ENCODE data around the gene B3GNT2.

DNA sequence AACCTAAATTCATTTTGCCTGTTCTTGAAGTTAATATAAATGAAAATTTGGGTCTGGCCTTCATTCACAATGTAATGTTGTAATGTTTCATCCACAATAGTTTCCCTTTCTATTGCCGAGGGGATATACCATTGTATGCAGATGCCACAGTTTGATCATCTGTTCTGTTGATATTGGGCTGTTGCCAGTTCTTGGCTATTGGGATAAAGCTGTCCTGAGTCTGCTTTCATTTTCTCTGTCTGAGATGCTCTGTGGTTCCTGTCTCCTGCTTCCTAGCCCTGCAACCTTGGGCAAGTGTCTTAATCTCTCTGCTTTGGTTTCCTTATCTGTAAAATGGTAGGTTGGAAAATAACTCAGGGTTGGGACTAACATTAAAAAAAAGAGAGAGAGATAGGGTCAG is 25.2 kb downstream of the B3GNT2 start:
- TF ChIP-seq, protein P1, sequence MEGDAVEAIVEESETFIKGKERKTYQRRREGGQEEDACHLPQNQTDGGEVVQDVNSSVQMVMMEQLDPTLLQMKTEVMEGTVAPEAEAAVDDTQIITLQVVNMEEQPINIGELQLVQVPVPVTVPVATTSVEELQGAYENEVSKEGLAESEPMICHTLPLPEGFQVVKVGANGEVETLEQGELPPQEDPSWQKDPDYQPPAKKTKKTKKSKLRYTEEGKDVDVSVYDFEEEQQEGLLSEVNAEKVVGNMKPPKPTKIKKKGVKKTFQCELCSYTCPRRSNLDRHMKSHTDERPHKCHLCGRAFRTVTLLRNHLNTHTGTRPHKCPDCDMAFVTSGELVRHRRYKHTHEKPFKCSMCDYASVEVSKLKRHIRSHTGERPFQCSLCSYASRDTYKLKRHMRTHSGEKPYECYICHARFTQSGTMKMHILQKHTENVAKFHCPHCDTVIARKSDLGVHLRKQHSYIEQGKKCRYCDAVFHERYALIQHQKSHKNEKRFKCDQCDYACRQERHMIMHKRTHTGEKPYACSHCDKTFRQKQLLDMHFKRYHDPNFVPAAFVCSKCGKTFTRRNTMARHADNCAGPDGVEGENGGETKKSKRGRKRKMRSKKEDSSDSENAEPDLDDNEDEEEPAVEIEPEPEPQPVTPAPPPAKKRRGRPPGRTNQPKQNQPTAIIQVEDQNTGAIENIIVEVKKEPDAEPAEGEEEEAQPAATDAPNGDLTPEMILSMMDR (IDR thresholded peaks at IDR 0.05), result no peak
- TF ChIP-seq EP300 (IDR thresholded peaks at IDR 0.05), result no peak

All from ovary (tissue), 3 donors.